Neutrophil (primary cell): ENCODE results near the gene S1PR3.

ENCODE experiments used
- H3K27ac ChIP-seq: fragments of 200-600 bp; sonication (generic); 2 replicates; pipeline ENCODE4 v1.5.1; 2016; ENCODE audit warnings: mild to moderate bottlenecking, moderate library complexity
- H3K27me3 ChIP-seq: fragments of 200-600 bp; sonication (generic); 2 replicates; pipeline ENCODE4 v1.6.0; 2016; ENCODE audit warnings: mild to moderate bottlenecking
- H3K36me3 ChIP-seq: fragments of 200-600 bp; sonication (generic); 2 replicates; pipeline ENCODE4 v1.5.1; 2017
- H3K4me1 ChIP-seq, 2 experiments: fragments of 200-600 bp in 1 of 2; sonication (generic) in 1 of 2; 1 replicate in 1 of 2; 2 replicates in 1 of 2; pipeline versions ENCODE4 v1.5.1 to v1.6.1; 2013 to 2016; ENCODE audit warnings: low read depth in 1 of 2, low read length in 1 of 2, mild to moderate bottlenecking in 1 of 2, moderate library complexity in 1 of 2; ENCODE audit not compliant: control insufficient read depth in 1 of 2, insufficient read depth in 1 of 2
- H3K4me3 ChIP-seq, 2 experiments: fragments of 200-600 bp in 1 of 2; sonication (generic) in 1 of 2; 1 replicate in 1 of 2; 2 replicates in 1 of 2; pipeline ENCODE4 v1.5.1; 2013 to 2016; ENCODE audit warnings: low read depth in 1 of 2, low read length in 1 of 2, mild to moderate bottlenecking in 1 of 2, moderate library complexity in 1 of 2
- H3K9me3 ChIP-seq: fragments of 200-600 bp; sonication (generic); 2 replicates; pipeline ENCODE4 v1.5.1; 2016
- CTCF ChIP-seq: fragments of 200-600 bp; sonication (generic); IDR thresholded peaks from 2 replicates; pipeline ENCODE4 v1.5.1; 2016; ENCODE audit warnings: antibody characterized with exemption

Gene S1PR3

GRCh38 chr9:88952976-88953375 lies 38.3 kb upstream of the S1PR3 start:
- H3K4me1 ChIP-seq: no peaks in the 10 kb centered on the region
- H3K27ac ChIP-seq: no peak overlapping the region
- no peak overlapping the region for H3K4me3 ChIP-seq
- TF ChIP-seq CTCF: no peak
- no peaks in the 10 kb centered on the region for H3K9me3 ChIP-seq
- H3K36me3 ChIP-seq: no peaks in the 10 kb centered on the region
- peaks cover 19% of the 10 kb centered on the region for H3K27me3 ChIP-seq

- Histone ChIP-seq H3K4me1 (no peaks in the 10 kb centered on the region), H3K27ac (no peak overlapping the region), H3K9me3 (no peaks in the 10 kb centered on the region), H3K4me3 (no peak overlapping the region), H3K36me3 (no peaks in the 10 kb centered on the region), H3K27me3 (peaks cover 22% of the 10 kb centered on the region)
- TF ChIP-seq CTCF: no peak
Measured at GRCh38 chr9:88953381-88954029, 37.8 kb upstream of the S1PR3 start.

GRCh38 chr9:88954066-88954465 lies 37.2 kb upstream of the S1PR3 start:
- TF ChIP-seq CTCF: no peak
- no peak overlapping the region for H3K27ac ChIP-seq
- peaks cover 22% of the 10 kb centered on the region for H3K27me3 ChIP-seq
- no peaks in the 10 kb centered on the region for H3K9me3 ChIP-seq
- H3K4me1 ChIP-seq: no peaks in the 10 kb centered on the region
- H3K36me3 ChIP-seq: no peaks in the 10 kb centered on the region
- no peak overlapping the region for H3K4me3 ChIP-seq

GRCh38 chr9:88957526-88957925 lies 33.7 kb upstream of the S1PR3 start:
- Histone ChIP-seq H3K27me3 (peaks cover 37% of the 10 kb centered on the region), H3K4me3 (no peak overlapping the region), H3K36me3 (no peaks in the 10 kb centered on the region), H3K9me3 (no peaks in the 10 kb centered on the region), H3K4me1 (no peaks in the 10 kb centered on the region), H3K27ac (no peak overlapping the region)
- TF ChIP-seq CTCF: no peak

- no peak overlapping the region for H3K4me3 ChIP-seq
- H3K27me3 ChIP-seq: peaks cover 37% of the 10 kb centered on the region
- no peaks in the 10 kb centered on the region for H3K9me3 ChIP-seq
- no peaks in the 10 kb centered on the region for H3K4me1 ChIP-seq
- H3K27ac ChIP-seq: no peak overlapping the region
- TF ChIP-seq CTCF: no peak
- no peaks in the 10 kb centered on the region for H3K36me3 ChIP-seq
Measured at GRCh38 chr9:88959727-88960469, 31.4 kb upstream of the S1PR3 start.
